HFFc6 (cell line): ENCODE measurements around the gene CTNND2. TPM values are rescaled to one million over a fixed set of nuclear protein-coding genes. Genes with fewer than 3 reads are reported as not detected.

Experiments
- DNase-seq: peaks from one replicate; pipeline ENCODE4 v3.0.0-alpha.2; 2018
- H3K27ac Mint-ChIP-seq: 2 replicates; pipeline ENCODE4 v1.8.0; 2020; ENCODE audit warnings: mild to moderate bottlenecking, mixed read lengths
- H3K27me3 Mint-ChIP-seq: 2 replicates; pipeline ENCODE4 v1.8.0; 2021; ENCODE audit warnings: mild to moderate bottlenecking, moderate library complexity, mixed read lengths; ENCODE audit not compliant: insufficient read depth
- H3K36me3 Mint-ChIP-seq: 2 replicates; pipeline ENCODE4 v1.8.0; 2021; ENCODE audit warnings: low read depth, mixed read lengths
- H3K4me1 Mint-ChIP-seq: 2 replicates; pipeline ENCODE4 v1.8.0; 2020; ENCODE audit warnings: low read depth, mixed read lengths
- H3K4me3 Mint-ChIP-seq: 2 replicates; pipeline ENCODE4 v1.8.0; 2020; ENCODE audit warnings: mild to moderate bottlenecking, moderate library complexity, mixed read lengths
- H3K9me3 Mint-ChIP-seq: 2 replicates; pipeline ENCODE4 v1.8.0; 2020; ENCODE audit warnings: mild to moderate bottlenecking, mixed read lengths
- total RNA-seq, 6 experiments: library from RNA; stranded (reverse); fragmentation: NEBNext Ultra II Directional; extraction: Animal tissue kit (Norgen Biotek cat#: 25700); gene quantifications; 2 replicates in 1 of 6; 3 replicates in 5 of 6; pipeline ENCODE4 v1.2.3, GENCODE V29; 2021
- TF ChIP-seq, protein P1 (sequence below): fragments of 200-600 bp; sonication (generic); IDR thresholded peaks from 2 replicates; pipeline ENCODE4 v1.5.0; 2021; ENCODE audit warnings: antibody characterized with exemption, mild to moderate bottlenecking

The CTNND2 gene
- total RNA-seq, 6 experiments from 2014 or later, result not detected

DNA sequence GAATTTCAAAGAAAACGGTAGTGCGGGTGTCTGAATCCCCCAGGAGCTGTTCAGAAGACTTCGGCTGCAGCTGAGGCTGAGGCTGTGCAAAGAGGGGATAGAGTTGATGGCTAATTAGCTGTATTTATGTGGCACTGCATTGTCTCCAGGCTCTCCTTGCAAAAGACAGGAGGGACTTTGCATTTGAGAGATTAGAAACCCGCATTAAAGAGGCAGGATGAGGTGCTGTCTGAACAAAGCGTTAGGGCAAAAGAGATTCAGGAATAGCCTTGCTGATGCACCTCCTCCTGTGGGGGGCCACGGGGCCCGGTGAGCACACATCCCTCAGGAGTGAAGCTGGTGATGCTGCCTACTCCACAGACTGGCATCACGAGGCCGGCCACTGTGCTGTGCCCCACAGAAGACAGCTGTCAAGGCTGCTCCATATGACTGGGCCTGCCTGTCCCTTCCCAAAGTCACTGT lies 799.6 kb downstream of the CTNND2 start:
- Mint-ChIP-seq H3K27ac (no peak overlapping the region), H3K36me3 (no peaks in the 10 kb centered on the region), H3K4me1 (no peaks in the 10 kb centered on the region), H3K4me3 (no peak overlapping the region), H3K9me3 (no peaks in the 10 kb centered on the region), H3K27me3 (peaks cover 22% of the 10 kb centered on the region)
- DNase-seq, result no peak
- TF ChIP-seq, protein P1, sequence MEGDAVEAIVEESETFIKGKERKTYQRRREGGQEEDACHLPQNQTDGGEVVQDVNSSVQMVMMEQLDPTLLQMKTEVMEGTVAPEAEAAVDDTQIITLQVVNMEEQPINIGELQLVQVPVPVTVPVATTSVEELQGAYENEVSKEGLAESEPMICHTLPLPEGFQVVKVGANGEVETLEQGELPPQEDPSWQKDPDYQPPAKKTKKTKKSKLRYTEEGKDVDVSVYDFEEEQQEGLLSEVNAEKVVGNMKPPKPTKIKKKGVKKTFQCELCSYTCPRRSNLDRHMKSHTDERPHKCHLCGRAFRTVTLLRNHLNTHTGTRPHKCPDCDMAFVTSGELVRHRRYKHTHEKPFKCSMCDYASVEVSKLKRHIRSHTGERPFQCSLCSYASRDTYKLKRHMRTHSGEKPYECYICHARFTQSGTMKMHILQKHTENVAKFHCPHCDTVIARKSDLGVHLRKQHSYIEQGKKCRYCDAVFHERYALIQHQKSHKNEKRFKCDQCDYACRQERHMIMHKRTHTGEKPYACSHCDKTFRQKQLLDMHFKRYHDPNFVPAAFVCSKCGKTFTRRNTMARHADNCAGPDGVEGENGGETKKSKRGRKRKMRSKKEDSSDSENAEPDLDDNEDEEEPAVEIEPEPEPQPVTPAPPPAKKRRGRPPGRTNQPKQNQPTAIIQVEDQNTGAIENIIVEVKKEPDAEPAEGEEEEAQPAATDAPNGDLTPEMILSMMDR, result no peak

DNA sequence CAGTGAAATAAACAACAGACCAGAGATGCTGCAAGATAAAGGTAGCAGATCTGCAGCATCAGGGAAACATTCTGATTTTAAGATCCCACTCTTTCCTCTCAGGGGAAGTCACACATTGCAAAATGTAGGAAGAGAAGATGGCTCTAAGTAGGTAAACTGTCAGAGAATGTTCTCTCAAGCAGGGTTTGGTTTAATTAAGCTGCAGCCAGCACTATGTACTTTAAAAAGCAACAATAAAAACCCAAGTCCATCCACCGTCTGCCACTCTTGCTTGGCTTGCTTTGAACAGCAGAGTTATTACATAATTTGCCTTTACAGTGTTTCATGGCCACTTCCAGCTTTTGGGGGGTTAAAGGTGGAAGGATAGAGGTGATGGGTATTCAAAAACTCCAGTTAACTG lies 800.0 kb downstream of the CTNND2 start:
- Mint-ChIP-seq H3K27me3 (peaks cover 22% of the 10 kb centered on the region), H3K4me3 (no peak overlapping the region), H3K36me3 (no peaks in the 10 kb centered on the region), H3K27ac (no peak overlapping the region), H3K4me1 (no peaks in the 10 kb centered on the region), H3K9me3 (no peaks in the 10 kb centered on the region)
- DNase-seq, result no peak
- TF ChIP-seq, protein P1, result no peak

DNA sequence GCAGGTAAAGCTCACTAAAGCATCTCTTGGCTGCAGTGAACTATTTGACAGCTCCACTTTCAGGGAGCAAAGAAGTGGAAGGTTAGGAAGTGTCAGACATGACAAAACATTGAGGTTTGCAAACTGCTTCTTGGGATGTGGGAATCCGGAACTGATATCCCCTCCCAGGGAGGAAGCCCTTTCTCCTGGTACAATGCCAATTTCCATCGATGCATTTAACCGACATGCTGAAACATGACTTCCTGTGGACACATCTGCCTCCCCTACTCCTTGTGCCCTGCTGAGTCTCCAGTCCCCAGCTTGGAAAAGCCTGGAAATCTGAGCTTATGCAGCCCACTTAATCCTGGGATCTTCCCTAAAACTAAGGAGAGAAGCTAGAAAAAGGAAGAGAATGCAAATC lies 820.1 kb downstream of the CTNND2 start:
- no peaks in the 10 kb centered on the region for H3K36me3 Mint-ChIP-seq
- no peak overlapping the region for H3K27ac Mint-ChIP-seq
- H3K4me1 Mint-ChIP-seq, result no peaks in the 10 kb centered on the region
- peaks cover 15% of the 10 kb centered on the region for H3K27me3 Mint-ChIP-seq
- no peak overlapping the region for H3K4me3 Mint-ChIP-seq
- TF ChIP-seq, protein P1, result no peak
- H3K9me3 Mint-ChIP-seq, result no peaks in the 10 kb centered on the region
- no peak for DNase-seq

DNA sequence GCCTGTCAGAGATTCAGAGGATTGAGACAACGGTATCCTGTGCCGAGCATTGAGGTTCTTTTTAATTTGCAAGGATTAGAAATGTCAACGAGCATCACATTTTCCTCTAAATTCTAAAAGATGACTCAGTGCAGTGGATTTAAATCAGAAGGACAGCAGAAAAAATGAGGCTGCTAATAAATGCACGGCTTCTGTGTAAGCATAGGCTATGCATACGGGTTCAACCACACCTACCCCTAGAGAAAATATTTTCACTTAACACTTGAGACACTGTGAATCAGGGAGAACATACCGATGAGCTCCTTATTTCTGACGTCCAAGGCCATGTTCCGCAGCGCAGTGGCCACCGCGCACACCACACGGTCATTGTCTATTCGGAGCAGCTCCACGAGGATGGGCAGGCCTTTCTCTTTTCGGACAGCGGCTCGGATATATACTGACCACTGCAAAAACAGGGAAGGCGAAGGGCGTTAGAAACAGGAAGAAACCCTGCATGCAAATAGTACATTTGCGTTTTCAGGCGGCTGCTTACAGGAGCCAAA lies 821.8 kb downstream of the CTNND2 start:
- Mint-ChIP-seq H3K27me3 (peaks cover 20% of the 10 kb centered on the region), H3K36me3 (no peaks in the 10 kb centered on the region), H3K4me1 (no peaks in the 10 kb centered on the region), H3K9me3 (no peaks in the 10 kb centered on the region), H3K4me3 (no peak overlapping the region), H3K27ac (no peak overlapping the region)
- DNase-seq, result no peak
- TF ChIP-seq, protein P1, result no peak

DNA sequence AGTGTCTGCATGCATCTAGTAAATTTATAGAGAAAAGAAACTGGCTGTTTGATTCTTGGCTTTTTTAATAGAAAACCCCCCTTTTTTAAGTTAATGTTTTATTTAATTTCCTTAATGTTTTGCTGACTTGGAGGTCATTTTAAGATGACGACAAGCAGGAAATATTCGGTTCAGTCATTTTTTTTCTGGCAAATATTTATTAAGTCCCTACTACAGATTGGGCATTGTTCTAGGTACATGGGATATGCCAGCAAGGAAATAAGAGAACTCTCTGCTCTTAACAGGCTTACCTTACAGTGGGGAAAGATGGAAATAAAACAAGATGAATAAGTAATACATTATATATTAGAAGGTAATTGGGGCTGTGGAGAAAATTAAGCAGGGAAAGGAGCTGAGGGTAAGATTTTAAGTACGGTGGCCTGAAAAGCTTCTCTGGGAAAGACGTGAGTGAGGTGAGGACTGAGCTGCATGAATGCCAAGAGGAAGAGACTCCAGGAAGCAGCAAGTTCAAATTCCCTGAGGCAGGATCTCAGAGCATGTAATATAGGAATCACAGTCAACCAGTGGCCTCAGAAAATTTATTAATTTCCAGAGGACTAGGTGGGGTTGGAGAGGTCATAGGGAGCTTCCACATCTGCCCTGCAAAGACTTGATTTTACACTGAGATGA lies 827.2 kb downstream of the CTNND2 start:
- H3K4me1 Mint-ChIP-seq, result no peaks in the 10 kb centered on the region
- no peak overlapping the region for H3K27ac Mint-ChIP-seq
- TF ChIP-seq, protein P1, result no peak
- H3K36me3 Mint-ChIP-seq, result no peaks in the 10 kb centered on the region
- no peaks in the 10 kb centered on the region for H3K9me3 Mint-ChIP-seq
- no peak for DNase-seq
- no peak overlapping the region for H3K4me3 Mint-ChIP-seq
- H3K27me3 Mint-ChIP-seq, result peaks cover 19% of the 10 kb centered on the region
